ENCODE data around the gene PGPEP1.
A peak's percentile ranks its signal among the peaks of the same experiment; 100 is the strongest.

The PGPEP1 gene

DNA sequence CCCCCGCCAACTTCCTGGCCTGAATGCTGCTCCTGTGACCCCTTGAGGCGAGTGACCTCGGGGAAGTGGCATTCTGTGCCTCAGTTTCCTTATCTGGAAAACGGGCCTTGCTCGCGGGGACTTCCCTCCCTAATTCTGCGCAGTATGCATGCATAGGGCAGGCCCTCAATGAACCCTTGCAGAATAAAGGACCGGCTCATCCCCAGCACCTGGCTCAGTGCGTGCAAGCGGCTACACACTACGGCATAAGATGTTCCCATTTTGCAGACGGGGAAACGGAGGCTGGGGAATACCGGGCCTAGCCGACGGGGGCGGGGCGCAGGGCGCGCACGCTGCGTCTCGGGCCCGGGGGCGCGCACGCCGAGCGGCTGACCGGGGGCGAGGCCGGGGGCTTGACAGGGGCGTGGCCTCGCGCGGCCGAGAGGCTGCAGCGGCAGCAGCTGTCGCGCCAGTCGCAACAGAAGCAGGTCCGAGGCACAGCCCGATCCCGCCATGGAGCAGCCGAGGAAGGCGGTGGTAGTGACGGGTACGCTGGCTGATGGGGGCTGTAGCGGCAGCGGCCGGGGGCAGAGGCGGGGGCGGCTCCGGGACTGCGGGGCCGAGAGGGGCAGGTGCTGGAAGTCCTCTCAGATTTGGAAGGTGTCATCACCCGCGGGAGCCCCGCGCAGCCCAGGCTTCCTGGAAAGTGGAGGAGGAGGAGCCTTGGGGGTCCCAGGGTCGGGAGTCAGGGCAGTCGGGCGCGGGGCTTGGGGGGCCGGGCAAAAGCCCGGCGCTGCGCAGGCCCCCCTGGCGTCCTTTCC lies at the start of gene PGPEP1:
TSS of gene PGPEP1 (plus strand) at position 409 of the 800 bp plus-strand sequence. CDS start at position 493, 84 bp downstream.
- peak; percentile 61 for DNase-seq

DNA sequence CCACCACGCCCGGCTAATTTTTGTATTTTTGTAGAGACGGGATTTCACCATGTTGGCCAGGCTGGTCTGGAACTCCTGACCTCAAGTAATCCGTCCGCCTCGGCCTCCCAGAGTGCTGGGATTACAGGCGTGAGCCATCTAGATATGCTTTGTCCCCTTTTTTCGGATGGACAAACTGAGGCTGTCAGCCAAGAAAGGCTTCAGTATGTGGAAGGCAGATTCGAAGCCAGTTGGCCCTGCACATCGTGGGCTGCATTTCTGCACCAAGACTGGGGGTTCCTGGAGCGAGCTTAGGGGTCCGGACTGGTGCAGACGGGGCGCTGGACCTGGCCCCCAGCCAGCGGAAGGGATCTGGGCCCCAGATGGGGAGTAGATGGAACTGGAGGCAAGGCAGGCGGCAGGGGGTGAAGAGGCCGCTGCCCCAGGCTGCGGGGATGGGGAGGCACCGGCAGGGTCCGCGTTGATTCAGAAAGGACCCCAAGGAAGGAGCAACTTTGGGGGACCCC lies 49.3 kb upstream of the PGPEP1 start:
- DNase-seq, result no peak

- DNase-seq, result peak; percentile 84
Observed at GRCh38 chr19:18291590-18292461, 48.6 kb upstream of the PGPEP1 start.

- DNase-seq, result peak; percentile 65
Observed at GRCh38 chr19:18292462-18292809, 48.0 kb upstream of the PGPEP1 start.

DNA sequence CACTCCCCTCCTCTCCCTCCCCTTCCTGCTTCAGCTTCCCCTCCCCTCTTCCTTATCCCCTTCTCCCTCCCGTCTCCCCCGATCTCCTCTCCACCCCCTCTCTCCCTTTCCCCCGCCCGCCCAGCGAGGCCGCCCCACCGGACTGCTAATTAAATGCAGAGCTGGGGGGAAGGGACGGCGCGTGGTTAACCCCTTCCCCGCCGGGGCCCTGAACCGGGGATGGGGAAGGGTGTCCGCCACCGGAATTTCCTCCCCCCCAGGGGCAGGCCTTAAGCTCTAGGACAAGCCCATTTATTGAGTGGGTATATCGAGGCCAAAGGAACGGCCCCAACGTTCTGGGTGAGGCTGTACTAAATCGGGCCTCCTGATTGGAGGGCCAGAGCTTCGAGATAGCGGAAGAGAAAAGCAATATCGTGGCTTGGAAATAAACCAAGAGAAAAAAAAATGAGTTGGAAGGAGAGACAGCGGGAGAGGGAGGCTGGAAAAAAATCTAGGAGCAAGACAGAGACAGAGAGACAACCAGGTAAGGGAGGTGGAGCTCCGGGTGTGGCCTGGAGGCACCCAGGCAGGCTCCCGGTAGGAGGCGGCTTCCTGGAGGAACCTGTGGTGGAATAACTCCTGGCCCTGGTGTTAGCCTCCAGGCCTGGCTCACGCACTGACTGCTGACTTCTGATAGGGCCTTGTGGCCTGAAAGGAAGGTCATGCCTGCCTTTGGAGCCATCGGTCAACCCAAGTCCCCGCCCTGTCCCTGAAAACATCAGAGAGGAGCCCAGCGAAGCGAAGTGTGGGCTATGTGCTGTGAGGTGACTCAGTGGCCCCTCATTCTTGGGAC lies 47.4 kb upstream of the PGPEP1 start:
- peak; percentile 63 for DNase-seq

GRCh38 chr19:18293642-18294466 lies 46.5 kb upstream of the PGPEP1 start:
- DNase-seq, result no peak

GRCh38 chr19:18294467-18294864 lies 45.9 kb upstream of the PGPEP1 start:
- peak; percentile 35 for DNase-seq

- no peak for DNase-seq
Observed at GRCh38 chr19:18295034-18295451, 45.4 kb upstream of the PGPEP1 start.

DNA sequence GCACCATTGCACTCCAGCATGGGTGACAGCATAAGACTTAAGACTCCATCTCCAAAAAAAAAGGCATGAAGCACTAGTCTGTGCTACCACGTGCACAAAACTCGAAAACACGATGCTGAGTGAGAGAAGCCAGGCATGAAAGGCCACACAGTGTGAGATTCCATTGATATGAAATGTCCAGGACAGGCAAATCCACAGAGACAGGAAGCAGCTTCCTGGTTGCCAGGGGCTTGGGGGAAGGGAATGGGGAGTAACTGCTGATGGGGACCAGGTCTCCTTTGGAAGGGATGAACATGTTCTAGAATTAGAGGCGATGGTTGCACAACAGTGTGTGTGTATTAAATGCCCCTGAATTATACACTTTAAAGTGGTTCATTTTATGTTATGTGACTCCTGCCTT lies 43.1 kb upstream of the PGPEP1 start:
- DNase-seq, result no peak

- DNase-seq, result no peak
Observed at GRCh38 chr19:18298601-18299000, 41.8 kb upstream of the PGPEP1 start.

DNA sequence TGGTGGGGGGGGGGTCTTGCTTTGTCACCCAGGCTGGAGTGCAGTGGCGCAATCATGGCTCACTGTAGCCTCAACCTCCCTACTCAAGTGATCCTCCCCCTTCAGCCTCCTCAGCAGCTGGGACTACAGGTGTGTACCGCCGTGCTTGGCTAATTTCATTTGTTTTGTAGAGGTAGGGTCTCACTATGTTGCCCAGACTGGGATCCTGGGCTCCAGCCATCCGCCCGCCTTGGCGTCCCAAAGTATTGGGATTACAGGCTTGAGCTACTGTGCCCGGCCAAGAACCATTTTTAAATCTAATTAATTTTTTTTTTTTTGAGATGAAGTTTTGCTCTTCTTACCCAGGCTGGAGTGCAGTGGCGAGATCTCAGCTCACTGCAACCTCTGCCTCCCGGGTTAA lies 40.7 kb upstream of the PGPEP1 start:
- DNase-seq, result no peak

- no peak for DNase-seq
Observed at GRCh38 chr19:18300930-18301717, 39.3 kb upstream of the PGPEP1 start.

DNA sequence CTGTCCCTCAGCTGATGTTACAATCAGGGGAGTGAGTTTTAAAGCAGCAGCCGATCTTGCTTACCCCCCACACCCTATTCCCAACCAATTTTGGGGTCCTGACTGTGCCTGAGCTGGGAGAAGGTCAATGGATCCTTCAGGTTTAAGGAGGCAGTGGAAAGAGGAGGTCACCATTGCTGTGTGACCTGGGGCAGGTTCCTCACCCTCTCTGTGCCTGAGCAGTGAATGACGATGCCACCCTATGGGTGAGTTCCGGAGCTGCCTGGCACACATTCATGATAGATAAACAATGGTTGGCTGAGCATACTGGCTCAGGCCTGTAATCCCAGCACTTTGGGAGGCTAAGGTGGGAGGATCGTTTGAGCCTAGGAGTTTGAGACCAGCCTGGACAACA lies 38.7 kb upstream of the PGPEP1 start:
- DNase-seq, result no peak

- no peak for DNase-seq
Observed at GRCh38 chr19:18304208-18304457, 36.3 kb upstream of the PGPEP1 start.

DNA sequence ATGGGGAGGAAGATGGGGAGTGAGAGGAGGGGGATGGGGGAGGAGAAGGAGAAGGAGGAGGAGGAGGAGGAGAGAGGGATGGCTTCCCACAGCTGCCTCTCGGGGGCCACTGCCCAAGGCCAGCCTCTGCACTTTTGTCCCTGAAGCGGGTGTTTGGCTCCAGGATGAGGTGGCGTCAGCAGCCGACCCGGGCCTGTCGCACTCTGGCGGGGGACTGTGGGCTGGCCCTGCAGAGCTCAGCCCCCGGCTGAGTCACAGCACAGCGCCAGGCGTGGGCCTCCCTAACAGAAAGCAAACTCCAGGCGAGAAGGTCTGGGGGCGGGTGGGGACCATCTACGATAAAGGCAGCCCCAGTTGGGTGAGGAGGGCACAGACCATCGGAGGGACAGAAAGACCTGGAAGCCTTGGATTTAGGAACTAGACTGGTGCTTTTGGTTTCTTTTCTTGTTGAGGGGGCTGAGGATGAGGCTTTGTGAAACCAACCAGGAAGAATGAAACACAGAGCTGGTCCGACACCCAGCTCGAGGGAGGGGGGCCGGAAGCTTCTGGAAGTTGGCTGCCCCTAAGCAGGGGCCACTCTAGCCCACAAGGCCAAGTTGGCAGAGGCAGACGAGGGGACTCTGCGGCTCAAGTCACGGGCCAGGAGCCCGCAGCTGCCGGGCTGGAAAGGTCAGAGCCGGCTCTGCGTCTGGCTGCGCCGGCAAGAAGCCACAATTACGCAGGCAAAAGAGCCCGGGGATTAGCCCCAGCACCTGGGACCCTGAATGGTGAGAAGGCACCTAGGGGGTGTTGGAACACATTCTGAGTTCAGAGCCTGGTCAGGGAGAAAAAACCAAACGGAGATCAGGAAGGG lies 35.7 kb upstream of the PGPEP1 start:
- DNase-seq, result peak; percentile 82

GRCh38 chr19:18306209-18306887 lies 34.0 kb upstream of the PGPEP1 start:
- DNase-seq, result no peak

DNA sequence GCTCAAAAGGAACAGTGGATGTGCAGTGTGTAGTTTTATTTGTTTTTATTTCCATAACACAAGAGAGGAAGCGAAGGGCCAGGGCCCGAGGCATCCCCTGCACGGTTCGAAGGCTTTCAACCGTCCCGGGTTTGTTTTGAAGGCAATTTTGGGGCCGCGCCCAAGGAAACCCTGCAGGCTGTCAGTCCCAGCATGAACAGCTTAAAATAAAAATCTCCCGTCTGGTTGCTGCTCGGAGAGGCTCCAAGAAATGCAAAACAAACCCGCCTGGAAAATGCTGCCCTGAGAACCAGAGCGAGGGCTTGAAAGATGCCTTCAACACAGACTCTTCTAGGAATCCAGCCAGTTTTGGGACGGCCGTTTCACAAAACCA lies 33.5 kb upstream of the PGPEP1 start:
- no peak for DNase-seq

- DNase-seq, result no peak
Observed at GRCh38 chr19:18307271-18307681, 33.1 kb upstream of the PGPEP1 start.

DNA sequence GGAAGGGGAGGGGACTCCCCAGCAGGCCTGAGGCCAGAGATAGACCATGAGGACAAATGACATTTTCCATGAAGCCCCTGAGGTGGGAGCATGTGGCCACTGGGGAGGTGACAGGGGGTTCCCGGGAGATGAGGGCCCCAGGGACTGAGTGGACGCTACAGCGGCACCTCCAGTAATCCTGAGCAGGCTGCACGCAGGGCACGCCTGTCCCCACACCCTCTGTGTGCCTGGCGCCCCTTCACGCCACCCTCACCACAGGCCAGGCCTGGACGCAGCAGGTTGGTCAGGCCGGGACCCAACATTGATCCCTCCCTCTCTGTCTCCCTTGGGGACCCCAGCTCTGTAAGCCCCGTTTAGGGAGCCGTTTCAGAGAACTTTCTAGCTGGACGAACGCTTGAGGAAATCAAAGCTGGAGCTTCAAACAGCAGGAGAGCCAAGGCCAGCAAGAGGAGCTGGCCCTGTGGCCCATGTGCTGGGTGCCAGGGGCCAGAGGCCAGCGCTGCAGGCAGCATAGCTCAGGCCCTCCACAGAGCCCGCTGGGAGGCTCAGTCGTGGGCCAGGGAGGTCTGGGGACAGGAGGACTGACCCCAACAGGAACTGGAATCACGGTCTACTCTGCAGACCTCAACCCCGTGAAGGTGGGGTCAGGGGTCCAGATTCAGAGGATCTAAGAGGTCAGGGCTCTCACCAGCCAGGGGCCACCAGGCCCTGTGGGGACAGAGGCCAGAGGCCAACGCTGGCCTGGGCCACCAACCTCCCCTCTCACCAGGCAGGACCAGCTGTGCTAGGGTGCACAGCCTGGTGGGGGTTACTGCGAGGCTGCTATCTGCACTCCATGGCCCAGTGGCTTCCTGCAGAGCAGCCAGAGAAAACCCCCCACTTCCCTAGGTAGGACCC lies 32.1 kb upstream of the PGPEP1 start:
- DNase-seq, result no peak

Data from NK-92 treated with Interleukin-12 subunit alpha and Interleukin-12 subunit beta, amount 100 ng/mL, for 24 hours (cell line).